Gastroesophageal sphincter (tissue), 3 donors: ENCODE results near the gene LGALS1.

Experiments used
- CTCF ChIP-seq, 4 experiments: fragments of 200-600 bp in 2 of 4; fragments of 450-650 bp in 2 of 4; sonication (generic) in 1 of 4; IDR thresholded peaks; one replicate each; pipeline ENCODE4 v1.5.1; 2017 to 2019; ENCODE audit warnings: antibody characterized with exemption in 4 of 4, mild to moderate bottlenecking in 2 of 4, moderate library complexity in 2 of 4
- EP300 ChIP-seq: sonication (generic); formaldehyde crosslinking; IDR thresholded peaks from one replicate; pipeline ENCODE4 v1.6.1; 2017; ENCODE audit warnings: antibody characterized with exemption, mild to moderate bottlenecking
- POLR2A ChIP-seq, 2 donors: fragments of 450-650 bp; IDR thresholded peaks; one replicate each; pipeline ENCODE4 v1.6.1; 2017; ENCODE audit warnings: antibody characterized with exemption in 2 of 2, mild to moderate bottlenecking in 2 of 2, moderate library complexity in 1 of 2
- POLR2AphosphoS5 ChIP-seq: sonication (generic); formaldehyde crosslinking; IDR thresholded peaks from one replicate; pipeline ENCODE4 v1.6.1; 2017; ENCODE audit warnings: antibody characterized with exemption

GRCh38 chr22:37636186-37636948, 39.1 kb upstream of the LGALS1 start:
- no peak for TF ChIP-seq POLR2AphosphoS5
- TF ChIP-seq CTCF (IDR thresholded peaks at IDR 0.05): no peak
- TF ChIP-seq POLR2A (IDR thresholded peaks at IDR 0.05): no peak
- TF ChIP-seq EP300: no peak
